GM19438 (cell line): ENCODE results near the gene GBP2.
A peak's percentile ranks its signal among the peaks of the same experiment; 100 is the strongest.
"Not testable (repeated sequence)": the region's sequence is repeated elsewhere in the genome, so short reads cannot be mapped to it uniquely, and the experiment has no call there.

Experiments
- ATAC-seq: cut with Tn5 transposase; IDR thresholded peaks from one replicate; pipeline ENCODE4 v1.9.1; 2021; ENCODE audit warnings: low read depth; ENCODE audit not compliant: unreplicated experiment

Gene GBP2

DNA sequence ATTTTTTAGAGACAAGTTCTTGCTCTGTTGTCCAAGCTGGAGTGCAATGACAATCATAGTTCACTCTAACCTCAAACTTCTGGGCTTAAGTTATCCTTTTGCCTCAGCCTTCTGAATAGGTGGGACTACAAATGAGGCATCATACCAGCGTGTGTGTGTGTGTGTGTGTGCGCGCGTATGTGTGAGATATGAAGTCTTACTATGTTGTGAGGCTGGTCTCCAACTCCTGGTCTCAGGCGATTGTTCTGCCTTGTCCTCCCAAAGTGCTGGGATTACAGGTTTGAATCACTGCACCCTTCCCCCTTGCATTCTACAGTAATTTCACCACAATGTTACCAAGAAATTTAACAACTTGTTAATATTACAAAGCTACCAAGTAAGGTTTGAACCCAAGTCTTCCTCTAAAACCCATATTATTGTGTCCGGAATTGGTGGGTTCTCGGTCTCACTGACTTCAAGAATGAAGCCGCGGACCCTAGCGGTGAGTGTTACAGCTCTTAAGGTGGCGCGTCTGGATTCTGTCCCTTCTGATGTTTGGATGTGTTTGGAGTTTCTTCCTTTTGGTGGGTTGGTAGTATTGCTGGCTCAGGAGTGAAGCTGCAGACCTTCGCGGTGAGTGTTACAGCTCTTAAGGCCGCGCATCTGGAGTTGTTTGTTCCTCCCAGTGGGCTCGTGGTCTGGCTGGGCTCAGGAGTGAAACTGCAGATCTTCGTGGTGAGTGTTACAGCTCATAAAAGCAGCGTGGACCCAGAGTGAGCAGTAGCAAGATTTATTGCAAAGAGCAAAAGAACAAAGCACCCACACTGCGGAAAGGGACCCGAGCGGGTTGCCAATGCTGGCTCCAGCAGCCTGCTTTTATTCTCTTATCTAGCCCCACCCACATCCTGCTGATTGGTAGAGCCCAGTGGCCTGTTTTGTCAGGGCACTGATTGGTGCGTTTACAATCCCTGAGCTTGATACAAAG lies 970 bp upstream of the GBP2 start:
- ATAC-seq = not testable (repeated sequence)

DNA sequence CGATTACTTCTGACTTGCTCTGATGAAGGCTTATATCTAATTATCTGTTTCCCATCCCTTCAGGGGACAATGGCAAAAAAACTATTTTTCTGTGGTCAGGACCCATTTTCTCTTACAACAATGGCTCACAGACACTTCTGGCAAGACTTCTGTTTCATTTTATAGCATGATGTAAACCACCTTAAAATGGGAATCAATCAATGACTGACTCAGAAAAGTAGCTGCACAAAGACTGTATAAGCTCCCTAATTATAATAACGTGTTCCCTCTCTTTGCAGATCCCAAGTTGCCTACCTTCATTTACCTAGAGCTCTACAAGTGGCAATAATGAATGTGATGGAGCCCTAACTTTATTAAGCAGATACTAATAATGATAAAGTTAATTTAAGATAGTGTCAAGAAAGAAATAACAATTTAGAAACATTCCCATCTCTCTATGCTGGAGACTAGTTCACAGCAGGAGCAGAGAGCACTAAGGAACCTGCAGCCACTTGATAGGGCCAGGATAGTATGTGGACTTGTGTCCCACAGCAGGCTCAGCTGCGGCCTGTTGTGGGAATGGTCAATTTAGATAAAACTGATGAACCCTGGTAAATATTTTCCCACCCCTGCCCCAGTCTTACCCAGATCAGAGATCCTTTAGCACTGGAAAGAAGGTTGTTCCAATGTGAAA lies 538 bp downstream of the GBP2 start:
- peak; percentile 33 for ATAC-seq

DNA sequence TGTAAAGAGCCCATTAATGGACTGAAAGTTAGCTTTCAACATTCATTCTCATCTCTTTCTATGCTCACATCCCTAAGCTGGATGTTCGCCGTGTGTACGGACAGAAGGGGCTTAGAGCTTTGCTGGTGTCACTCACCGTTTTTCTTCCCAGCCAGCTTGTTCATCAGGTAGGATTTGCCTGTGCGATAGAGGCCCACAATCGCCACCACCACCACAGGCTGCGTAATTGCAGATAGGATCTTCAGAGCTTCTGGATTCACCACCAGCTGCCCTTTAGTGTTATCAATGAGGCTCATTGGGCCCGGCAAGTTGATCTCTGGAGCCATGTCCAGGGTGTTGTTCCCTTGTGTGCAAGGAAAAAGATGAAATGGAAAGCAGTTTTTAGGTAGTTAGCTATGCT lies 4.3 kb downstream of the GBP2 start:
- no peak for ATAC-seq

DNA sequence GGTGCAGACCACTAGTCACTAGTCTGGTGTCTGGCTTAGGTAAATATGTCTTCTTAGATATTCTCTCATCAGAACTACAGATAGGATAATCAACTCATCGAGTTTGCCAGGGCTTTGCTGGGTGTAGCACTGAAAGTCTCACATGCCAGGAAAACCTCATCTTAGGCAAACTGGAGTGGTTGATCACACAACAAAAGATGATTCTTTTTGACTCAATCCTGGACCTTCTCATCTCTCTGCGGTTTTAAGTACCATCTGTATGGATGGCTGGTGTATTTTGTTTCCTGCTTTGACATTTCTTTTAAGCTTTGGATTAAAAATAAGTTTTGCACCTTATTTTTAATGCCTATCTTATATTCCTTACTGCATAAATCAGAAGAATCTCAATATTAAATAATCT lies 11.3 kb downstream of the GBP2 start:
- no peak for ATAC-seq

GRCh38 chr1:89112871-89113613 lies 12.9 kb downstream of the GBP2 start:
- ATAC-seq = no peak

- no peak for ATAC-seq
Observed at GRCh38 chr1:89104687-89105086, 21.2 kb downstream of the GBP2 start.

GRCh38 chr1:89104147-89104546 lies 21.8 kb downstream of the GBP2 start:
- no peak for ATAC-seq

DNA sequence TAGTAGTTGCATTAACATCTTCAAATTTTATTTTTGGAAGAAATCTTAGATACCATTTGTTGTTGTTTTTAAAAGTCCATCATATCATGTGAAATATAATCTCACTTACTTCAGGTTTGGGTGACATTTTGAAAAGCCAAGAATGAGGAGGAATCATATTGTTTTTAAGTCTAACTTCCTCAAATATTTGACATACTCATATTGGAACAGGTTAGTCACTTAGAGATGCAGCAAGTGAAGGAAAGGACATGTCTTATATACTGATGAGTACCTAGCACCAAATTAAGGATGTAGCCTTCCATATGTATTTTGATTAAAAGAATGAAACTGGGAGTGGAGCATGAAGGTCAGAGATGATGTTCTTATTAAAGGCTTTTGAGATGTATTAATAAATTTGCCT lies 23.9 kb downstream of the GBP2 start:
- ATAC-seq = no peak

- ATAC-seq = no peak
Observed at GRCh38 chr1:89100412-89100811, 25.5 kb downstream of the GBP2 start.

DNA sequence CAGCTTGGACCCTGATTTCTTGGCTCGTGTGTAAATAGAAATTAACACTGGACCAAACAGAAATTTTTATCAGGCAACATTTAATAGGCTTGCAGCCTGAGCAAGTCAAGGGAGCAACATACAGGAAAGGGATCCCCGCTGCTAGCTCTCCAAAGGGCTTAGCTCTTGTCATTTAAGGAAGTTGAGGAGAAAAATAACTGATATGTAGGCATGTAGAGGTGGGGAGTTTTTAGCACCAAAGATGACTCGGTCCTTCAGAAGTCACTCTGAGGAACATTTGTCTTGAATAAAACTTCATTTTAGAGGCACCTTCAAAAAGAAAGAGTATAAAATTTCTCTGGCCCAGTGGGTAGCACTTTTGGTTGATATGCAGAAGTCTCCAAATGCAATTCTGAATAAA lies 27.1 kb downstream of the GBP2 start:
- ATAC-seq = no peak

- ATAC-seq = no peak
Observed at GRCh38 chr1:89095737-89096136, 30.2 kb downstream of the GBP2 start.

DNA sequence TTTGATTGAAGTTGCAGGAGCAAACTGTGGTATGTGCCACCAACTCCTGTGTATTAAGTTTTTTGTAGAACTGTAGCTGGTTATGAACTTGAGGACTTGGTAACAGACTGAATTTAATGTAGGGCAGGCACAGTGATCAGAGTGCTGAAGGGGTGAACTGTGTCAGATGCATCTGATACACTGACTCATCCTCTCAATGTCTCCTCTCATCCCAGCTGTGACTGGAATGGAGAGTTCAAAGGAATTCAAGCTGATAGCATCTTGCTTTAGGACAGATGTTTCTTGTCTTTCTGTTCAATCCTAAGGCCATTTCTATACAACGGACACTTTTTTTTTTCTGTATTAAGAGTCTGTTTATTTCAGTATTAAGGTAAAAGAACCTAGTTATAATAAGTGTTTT lies 36.0 kb downstream of the GBP2 start:
- ATAC-seq = no peak

DNA sequence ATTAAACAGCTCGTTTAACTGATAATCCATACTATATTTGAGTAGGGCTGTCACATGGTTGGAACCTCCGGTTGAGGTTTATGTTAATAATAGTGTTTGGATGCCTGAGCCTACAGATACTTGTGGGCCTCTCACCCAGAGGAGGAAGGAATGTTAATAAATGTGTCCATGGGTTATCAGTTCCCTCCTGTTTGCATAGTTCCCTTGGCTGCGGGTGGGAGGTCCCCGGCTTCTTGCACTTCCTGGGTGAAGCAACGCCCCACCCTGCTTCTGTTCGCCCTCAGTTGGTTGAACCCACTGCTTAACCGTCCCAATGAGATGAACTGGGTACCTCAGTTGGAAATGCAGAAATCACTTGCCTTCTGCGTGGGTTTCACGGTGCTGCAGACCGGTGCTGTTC lies 37.3 kb downstream of the GBP2 start:
- ATAC-seq = no peak

DNA sequence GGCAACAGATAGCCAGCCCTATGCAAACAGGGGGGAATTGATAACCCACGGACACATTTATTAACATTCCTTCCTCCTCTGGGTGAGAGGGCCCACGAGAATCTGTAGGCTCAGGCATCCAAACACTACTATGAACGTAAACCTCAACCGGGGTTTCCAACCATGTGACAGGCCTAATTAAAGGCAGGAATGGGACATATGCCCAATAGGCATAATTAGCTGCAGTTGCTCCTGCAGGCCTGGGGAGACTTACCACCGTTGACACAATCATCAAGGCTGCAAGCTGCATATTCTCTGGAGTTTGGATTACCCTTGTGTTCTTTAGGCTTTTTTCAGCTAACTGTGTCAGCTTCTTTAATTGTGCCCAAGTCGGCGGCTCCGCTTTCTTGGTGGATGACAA lies 38.7 kb downstream of the GBP2 start:
- ATAC-seq = no peak

DNA sequence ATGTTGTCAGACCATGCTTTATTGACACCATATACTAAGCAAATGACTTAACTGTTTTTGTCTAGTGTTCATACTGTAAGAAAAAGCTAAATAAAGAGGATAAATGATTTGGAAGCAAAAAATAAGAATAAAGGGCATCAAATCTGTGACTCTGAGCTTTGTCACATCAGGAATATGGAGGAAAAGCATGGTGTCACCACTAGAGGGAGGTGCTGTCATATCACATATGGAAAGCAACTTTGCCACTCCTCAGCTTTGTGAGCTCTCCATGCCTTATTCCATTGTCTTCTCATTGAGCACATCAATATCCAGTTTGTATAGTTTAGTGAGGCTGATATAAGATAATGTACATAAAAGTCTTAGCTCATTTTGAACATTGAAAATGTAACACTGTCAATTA lies 40.1 kb downstream of the GBP2 start:
- ATAC-seq = no peak

GRCh38 chr1:89081005-89081404 lies 44.9 kb downstream of the GBP2 start:
- no peak for ATAC-seq

- ATAC-seq = not testable (repeated sequence)
Observed at GRCh38 chr1:89080068-89080467, 45.8 kb downstream of the GBP2 start.

GRCh38 chr1:89072466-89073065 lies 53.3 kb downstream of the GBP2 start:
- not testable (repeated sequence) for ATAC-seq

DNA sequence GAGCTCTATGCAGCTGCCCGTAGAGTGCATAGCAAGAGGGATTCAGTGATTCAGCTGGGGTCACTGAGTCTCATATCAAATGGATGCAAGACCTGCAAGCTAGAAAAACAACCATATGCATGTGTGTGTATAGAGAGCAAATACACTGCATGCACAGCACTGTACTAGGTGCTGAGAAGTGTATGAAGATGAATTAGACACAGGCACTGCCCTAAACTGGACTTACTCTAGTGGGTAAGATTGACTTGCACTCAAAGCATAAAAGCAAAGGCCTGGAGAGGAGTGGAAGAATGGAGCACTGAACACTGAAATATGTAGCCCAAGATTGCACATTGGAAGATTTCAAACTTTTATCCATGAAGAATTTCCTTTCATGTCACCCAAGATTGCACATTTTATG lies 55.4 kb downstream of the GBP2 start:
- ATAC-seq = no peak

- ATAC-seq = no peak
Observed at GRCh38 chr1:89069951-89070350, 56.0 kb downstream of the GBP2 start.

DNA sequence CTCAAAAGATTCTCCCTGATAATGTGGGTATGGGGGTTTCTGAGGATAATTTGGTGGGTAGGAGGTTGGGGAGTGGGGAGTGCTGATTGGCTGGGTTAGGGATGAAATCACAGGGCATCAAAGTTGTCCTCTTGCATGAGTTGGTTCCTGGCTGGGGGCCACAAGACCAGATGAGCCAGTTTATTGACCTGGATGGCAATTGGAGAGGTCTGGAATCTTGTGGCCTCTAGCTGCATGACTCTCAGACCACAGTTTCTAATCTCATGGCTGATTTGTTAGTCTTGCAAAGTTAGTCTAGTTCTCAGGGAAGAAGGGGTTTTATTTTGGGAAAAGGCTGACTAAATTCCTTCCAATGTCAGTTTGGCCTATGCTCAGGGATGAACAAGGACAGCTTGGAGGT lies 57.6 kb downstream of the GBP2 start:
- no peak for ATAC-seq
